NCI-H2029 (cell line): ENCODE measurements around the gene MLC1.
A peak's percentile ranks its signal among the peaks of the same experiment; 100 is the strongest.

Source experiments
- DNase-seq: peaks from one replicate; lab custom pipeline; 2025; lab: John Stamatoyannopoulos, UW

MLC1 gene

GRCh38 chr22:50076646-50077535 is 8.3 kb downstream of the MLC1 start:
- no peak for DNase-seq

GRCh38 chr22:50074551-50075530 is 10.4 kb downstream of the MLC1 start:
- peak; percentile 37 for DNase-seq

- no peak for DNase-seq
These were observed 11.2 kb downstream of the MLC1 start for GRCh38 chr22:50074056-50074455.

GRCh38 chr22:50072714-50073538 is 12.3 kb downstream of the MLC1 start:
- DNase-seq: no peak

GRCh38 chr22:50072167-50072555 is 13.1 kb downstream of the MLC1 start:
- DNase-seq: no peak

- no peak for DNase-seq
These were observed 13.6 kb downstream of the MLC1 start for GRCh38 chr22:50071432-50072166.

GRCh38 chr22:50070366-50070765 is 14.9 kb downstream of the MLC1 start:
- no peak for DNase-seq

GRCh38 chr22:50068096-50068495 is 17.1 kb downstream of the MLC1 start:
- no peak for DNase-seq

- no peak for DNase-seq
These were observed 18.0 kb downstream of the MLC1 start for GRCh38 chr22:50067244-50067643.

- DNase-seq: no peak
These were observed 20.8 kb downstream of the MLC1 start for GRCh38 chr22:50064453-50064852.

GRCh38 chr22:50063589-50064393 is 21.4 kb downstream of the MLC1 start:
- DNase-seq: no peak

GRCh38 chr22:50062509-50063135 is 22.6 kb downstream of the MLC1 start:
- no peak for DNase-seq

GRCh38 chr22:50061824-50062355 is 23.3 kb downstream of the MLC1 start:
- DNase-seq: no peak

GRCh38 chr22:50061141-50061823 is 23.9 kb downstream of the MLC1 start:
- DNase-seq: no peak

GRCh38 chr22:50060441-50061140 is 24.6 kb downstream of the MLC1 start:
- no peak for DNase-seq

GRCh38 chr22:50059881-50060262 is 25.4 kb downstream of the MLC1 start:
- DNase-seq: no peak

- no peak for DNase-seq
These were observed 26.0 kb downstream of the MLC1 start for GRCh38 chr22:50058906-50059880.
